C4-2B (cell line): ENCODE data around the gene OCEL1.

Source experiments
- H3K27ac ChIP-seq: fragments of 450-650 bp; 2 replicates; pipeline ENCODE4 v1.5.1; 2017
- ZFX ChIP-seq: fragments of 450-650 bp; IDR thresholded peaks from 2 replicates; pipeline ENCODE4 v1.6.1; 2017
- TF ChIP-seq, protein P1 (sequence below): fragments of 450-650 bp; conservative IDR thresholded peaks from 2 replicates; pipeline ENCODE4 v1.5.1; 2017; ENCODE audit warnings: mild to moderate bottlenecking

The OCEL1 gene

DNA sequence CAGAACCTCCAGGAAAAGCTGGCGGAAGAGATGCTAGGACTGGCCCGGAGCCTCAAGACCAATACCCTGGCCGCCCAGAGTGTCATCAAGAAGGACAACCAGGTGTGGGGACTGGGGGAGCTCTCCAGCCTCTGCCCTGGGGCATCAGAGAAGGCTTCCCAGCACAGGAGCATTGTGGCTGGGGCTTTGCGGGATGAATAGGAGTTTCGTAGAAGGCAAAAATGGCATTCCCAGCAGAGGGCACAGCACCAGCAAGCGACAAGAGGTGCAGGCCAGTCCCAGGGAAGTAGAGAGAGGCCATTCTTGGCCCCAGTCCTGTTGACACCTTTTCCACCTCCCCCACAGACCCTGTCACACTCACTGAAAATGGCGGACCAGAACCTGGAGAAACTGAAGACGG lies 6.7 kb upstream of the OCEL1 start:
- H3K27ac ChIP-seq: no peak overlapping the region
- TF ChIP-seq, protein P1, sequence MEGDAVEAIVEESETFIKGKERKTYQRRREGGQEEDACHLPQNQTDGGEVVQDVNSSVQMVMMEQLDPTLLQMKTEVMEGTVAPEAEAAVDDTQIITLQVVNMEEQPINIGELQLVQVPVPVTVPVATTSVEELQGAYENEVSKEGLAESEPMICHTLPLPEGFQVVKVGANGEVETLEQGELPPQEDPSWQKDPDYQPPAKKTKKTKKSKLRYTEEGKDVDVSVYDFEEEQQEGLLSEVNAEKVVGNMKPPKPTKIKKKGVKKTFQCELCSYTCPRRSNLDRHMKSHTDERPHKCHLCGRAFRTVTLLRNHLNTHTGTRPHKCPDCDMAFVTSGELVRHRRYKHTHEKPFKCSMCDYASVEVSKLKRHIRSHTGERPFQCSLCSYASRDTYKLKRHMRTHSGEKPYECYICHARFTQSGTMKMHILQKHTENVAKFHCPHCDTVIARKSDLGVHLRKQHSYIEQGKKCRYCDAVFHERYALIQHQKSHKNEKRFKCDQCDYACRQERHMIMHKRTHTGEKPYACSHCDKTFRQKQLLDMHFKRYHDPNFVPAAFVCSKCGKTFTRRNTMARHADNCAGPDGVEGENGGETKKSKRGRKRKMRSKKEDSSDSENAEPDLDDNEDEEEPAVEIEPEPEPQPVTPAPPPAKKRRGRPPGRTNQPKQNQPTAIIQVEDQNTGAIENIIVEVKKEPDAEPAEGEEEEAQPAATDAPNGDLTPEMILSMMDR: no peak
- TF ChIP-seq ZFX: no peak

DNA sequence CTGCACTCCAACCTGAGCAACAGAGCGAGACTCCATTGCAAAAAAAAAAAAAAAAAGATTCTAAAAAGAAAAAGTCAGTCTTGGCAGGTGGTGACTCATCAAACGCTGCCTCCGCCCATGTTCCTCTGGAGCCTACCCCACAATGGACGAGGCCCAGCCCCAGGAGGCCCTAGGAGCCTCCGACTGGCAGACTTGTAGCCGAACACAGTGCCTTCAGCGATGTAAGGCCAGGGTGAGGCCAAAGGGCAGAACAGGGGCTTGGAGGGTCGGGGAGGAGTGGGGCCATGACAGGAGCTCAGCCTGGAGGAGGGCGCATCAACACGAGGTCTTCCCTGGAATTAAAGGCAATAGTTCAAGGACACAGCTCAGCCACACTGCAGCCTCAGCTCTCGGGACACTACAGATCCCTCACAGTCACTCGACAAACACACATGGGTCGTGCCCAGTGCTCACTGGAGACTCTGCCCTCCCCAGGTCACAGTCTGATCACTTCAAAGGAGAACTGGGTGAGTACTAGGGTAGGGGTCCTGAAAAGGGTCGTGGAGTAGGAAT lies 5.7 kb upstream of the OCEL1 start:
- no peak for TF ChIP-seq ZFX
- TF ChIP-seq, protein P1: no peak
- no peak overlapping the region for H3K27ac ChIP-seq

DNA sequence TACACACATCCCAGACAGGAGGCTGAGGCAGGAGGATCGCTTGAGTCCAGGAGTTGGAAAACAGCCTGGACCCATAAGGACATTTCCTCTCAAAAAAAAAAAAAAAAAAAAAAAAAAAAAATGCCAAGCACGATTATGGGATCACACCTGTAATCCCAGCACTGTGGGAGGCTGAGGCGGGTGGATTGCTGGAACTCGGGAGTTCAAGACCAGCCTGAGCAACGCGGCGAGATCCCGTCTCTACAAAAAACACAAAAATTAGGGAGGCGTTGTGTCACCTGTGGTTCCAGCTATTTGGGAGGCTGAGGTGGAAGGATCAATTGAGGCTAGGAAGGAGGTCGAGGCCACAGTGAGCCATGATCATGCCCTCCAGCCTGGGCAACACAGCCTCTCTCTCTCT lies 973 bp upstream of the OCEL1 start:
- H3K27ac ChIP-seq: peak overlapping the region; percentile 83; the same call in 1 of the 2 replicates
- TF ChIP-seq, protein P1: no peak
- TF ChIP-seq ZFX: no peak

DNA sequence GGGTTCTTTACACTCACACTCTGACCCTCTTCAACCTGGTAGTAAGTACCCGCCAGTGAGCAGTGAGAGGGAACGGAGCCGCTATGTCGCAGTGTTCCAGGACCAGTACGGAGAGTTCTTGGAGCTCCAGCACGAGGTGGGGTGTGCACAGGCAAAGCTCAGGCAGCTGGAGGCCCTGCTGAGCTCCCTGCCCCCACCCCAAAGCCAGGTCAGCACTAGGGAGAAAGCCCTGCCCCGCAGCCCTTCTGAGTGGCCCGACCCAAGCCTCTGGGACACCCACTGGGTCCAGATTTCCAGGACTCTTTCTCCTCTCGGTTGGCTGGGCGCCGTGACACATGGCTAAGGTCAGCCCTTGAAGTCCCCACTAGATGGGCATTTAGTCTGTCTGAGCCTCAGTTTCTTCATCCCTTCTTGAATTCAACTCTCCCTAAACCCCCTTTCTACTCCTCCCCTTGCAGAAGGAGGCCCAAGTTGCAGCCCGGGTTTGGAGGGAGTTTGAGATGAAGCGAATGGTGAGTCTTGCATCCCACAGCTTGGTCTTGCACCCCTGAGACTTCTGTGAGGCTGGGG lies 1.9 kb downstream of the OCEL1 start:
- TF ChIP-seq, protein P1: no peak
- TF ChIP-seq ZFX: no peak
- no peak overlapping the region for H3K27ac ChIP-seq

DNA sequence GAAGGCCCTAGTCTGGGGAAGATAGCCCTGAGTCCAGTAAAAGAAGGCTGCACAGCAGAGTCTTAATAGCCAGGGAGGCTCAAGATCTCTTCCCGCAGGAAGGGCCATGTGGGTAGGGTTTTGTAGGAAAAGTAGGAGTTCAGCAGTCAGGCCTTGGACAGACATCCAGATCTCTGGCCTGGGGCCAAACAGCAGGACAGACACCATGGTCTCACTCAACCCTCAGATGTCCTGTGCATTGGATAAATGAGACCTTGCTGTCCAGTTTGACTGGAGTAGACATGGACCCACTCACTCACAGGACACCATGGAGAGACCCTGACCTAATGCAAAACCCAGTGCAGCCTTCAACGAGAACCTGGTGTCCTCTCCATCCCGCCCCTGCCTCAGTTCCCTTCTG lies 3.9 kb downstream of the OCEL1 start:
- TF ChIP-seq, protein P1: no peak
- TF ChIP-seq ZFX: no peak
- no peak overlapping the region for H3K27ac ChIP-seq

DNA sequence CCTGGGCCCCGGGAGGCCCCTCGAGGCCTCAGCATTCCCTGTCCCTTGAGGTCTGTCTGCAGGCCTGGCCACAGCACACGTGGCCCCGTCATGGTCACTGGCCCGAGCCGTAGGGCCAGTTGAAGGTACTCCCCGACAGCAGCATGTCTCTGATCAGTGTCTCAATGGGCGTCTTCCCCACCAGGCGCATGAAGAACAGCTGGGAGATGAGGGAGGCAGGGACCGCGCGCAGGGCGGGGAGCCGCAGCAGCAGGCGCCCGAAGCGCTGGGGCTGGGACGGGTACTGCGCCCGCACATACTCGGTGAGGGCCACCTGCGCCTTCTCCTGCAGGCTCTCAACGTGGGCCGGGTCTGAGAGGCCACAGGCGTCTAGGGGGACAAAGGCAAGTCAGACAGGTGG lies 6.2 kb downstream of the OCEL1 start:
- no peak overlapping the region for H3K27ac ChIP-seq
- TF ChIP-seq ZFX: no peak
- TF ChIP-seq, protein P1: no peak

DNA sequence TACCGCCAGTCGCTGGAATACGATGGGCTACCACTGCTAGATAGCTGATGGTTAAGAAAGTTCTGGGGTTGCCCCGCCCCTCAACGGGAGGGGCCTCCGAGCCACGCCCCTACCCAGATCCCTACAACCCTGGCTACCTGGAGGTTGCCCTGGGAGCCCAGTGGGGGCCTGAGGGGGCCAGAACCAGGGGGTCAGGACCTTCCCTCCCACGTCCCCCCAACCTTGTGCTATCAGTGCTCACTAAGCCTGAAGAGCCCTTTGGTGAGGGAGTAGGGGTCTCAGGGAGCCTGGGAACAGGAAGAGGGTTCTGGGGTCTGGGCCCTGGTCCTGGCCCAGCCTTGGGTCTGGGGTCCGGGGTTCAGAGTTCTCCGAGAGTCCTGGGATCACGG lies 8.9 kb downstream of the OCEL1 start:
- TF ChIP-seq ZFX: no peak
- TF ChIP-seq, protein P1: no peak
- peak overlapping the region; percentile 70 for H3K27ac ChIP-seq
